ENCODE results near the gene OXTR.
A peak's percentile ranks its signal among the peaks of the same experiment; 100 is the strongest.

The OXTR gene

GRCh38 chr3:8767256-8767666 lies 2.2 kb downstream of the OXTR start:
- DNase-seq = no peak

DNA sequence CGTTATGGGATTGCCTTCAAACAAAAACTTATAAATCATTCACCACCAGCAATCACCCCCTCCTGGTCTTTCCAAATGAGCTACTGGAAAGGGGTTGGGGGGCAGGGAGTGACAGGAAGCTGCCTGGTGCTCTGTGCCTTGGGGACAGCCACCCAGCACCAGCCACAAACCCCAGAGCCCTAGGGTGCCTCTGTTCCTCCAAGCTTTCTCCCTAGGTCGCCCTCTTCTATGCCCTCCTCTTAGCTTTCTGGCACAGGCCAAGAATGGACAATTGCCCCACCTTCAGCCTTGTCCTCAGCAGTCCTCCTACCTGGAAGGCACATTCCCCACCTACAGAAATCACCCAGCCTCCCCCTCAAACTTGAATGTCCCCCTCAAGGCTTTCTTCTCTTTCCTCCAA lies 3.3 kb downstream of the OXTR start:
- no peak for DNase-seq

DNA sequence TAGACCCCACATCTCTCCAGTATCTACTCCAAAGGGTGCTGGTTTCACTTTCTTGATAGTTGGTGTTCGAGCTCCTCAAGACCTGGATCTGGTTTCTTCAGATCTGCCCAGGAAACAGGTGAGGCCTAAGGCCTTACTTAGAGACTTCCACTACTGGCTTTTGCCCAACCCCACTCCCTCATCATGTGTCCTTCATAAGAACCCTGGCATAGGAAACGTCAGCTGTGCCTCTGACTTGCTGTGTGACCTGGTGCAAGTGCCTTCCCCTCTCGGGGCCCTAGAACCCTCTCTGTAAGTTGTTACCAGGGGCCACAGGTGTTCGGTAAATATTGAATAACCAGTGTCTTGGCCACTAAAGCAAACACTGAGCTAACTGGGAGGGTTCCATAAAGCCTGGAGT lies 3.9 kb downstream of the OXTR start:
- DNase-seq = no peak

DNA sequence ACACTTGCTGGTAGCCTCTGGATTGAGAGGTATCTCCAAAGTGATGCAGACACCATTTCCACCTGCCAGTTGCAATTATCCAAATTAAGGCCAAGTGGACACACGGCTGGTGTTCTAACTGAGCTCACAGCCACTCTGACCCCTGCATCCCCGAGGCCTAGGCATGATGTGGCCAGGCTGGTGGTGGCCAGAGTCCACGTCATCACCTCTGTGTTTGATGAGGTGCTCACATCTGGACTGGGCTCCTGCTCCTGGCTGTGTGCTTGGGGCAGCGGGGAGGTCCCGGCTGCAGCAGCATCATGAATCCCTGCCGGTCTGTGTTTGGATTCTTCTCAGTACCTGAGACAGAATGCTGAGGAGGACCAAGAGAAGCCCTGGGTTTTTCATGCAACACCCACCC lies 4.9 kb downstream of the OXTR start:
- DNase-seq = no peak

DNA sequence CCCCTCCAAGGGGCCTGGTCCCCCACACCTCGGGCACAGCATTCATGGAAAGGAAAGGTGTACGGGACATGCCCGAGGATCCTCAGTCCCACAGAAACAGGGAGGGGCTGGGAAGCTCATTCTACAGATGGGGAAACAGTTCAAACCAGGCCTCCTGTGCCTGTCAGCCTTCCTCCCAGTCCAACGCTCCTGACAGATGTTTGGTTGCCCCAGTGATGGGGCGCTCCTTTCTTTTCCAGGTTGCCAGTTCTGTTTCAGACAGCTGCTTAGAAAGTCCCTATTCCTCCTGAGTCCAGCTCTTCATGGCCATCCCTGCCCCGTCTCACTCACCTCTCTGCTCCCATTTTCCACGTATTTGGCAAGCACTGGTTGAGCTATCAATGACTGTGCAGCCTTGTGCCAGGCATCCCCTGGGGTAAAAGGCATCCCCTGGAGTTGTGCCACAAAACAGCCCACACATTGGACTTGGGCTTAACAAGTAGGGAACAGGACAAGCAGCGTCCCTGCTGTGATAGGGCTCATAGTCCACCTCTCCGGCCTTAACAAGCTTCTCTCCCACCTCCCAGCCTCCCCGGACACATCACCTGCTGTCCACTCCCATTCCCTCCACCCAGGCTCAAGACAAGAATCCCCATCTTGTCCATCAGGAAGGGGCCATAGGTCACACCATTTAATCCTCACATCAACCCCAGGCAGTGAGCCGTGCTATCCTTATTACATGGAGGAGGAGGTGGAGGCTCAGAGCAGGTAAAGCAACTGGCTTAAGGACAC lies 6.6 kb downstream of the OXTR start:
- DNase-seq = no peak

DNA sequence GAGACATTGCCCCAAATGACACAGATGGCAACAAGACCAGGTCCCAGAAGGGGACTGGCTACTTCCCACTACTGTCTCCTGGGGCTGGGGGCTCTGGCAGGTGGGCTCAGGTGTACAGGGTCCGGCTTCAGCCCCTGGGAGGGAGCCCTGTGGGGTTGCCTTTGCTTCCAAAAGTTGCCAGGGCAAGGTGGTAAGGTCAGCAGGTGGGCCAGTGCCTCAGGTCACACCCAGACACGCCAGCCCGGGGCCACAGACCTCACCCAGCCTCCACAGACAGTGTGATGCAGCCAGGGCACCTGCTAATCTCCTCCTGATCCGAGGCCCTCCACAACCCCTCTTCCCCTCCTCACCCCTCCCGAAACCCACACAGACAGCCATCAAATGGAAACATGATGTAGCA lies 7.5 kb downstream of the OXTR start:
- DNase-seq = no peak

GRCh38 chr3:8760506-8760905 lies 8.9 kb downstream of the OXTR start:
- DNase-seq = no peak

DNA sequence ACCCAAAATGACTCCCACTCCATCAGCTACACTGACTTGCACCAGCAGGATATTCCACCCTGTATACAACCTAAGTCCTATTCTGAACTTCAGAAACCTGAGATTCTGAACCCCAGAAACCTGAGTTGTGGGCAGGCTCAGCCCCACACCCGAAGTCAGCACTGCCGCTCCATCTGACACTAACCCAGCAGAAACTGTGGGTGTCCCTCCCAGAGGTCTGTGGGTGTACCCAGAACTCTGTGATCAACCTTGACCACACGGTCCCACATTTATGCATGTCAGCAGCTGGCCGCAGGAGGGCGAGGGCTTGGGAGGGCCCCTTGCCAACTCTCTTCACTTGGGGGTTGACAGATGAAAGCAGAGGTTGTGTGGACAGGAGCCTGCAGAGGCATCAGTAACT lies 9.3 kb downstream of the OXTR start:
- no peak for DNase-seq

DNA sequence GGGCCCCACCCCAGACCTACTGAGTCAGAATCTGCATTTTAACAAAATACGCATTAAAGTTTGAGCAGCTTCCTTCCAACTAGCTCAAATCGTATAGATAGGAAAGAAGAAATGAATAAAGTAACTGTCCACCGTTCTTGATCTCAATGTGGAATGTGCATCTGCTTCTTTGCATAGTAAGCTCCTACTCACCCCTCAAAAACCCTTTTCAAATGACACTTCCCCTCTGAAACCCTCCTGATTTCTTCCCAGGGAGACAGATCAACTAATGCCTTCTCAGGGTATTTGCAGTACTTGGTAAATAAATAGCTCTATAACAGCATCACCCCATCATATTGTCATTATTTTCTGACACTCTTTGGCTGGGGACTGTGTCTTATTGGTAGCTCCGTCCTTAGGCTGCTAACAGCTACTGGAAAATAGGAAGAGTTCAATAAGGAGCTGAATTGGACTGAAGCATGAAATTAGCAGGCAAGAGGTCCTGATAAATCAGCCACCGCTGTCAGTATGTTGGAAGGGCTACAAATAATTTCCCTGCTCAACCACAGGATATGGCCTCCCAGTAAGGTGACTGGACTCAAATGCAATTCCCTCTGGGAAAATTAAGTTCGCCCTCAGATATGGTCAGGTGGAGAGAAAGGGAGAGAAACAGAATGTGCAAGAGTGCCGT lies 10.2 kb downstream of the OXTR start:
- DNase-seq = no peak

DNA sequence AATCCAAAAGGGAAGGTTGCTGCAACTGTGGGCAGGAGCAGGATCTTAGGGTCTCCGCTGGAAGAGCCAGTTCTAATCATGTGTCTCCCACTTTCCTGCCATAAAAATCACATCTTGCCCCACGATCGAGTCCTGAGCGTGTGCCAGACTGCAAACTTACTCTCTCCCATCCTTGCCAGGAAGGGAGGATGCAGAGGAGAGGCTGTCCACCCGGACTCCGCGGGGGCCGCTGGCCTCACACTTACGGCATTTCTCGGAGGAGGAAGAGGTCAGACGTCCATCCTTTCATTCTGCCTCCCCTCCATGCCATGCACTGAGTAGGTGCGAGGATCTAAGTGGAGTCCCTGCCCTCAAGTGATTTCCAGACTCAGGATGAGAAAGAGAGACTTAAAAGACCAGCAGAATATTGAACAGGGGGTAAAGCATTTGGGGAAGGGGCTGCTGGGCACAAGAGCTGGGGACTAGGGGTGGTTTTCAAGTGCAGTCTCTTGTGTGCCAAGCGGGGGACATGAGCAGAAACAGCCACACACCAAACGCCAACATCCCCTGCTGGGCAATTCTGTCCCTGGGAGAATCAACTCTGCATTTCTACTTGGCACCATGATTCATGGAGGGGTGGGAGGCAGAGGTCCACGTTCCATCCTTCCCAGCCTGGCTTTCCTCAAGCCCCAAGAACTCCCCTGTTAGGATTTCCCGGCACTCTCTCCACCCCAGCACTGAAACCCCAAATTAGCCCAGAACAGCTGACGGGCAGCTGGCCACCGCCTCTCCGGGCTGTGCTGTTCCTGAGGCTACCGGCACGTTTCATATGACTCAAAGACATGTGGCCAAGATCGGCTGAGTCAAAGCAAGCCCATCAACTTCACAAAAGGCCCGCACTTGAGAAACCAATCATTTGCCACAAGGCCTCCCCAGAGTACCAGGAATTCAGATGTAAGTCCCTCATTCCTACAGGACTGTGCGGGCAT lies 11.6 kb downstream of the OXTR start:
- peak in 1 of 3 donors; percentile 27 for DNase-seq

GRCh38 chr3:8756671-8757070 lies 12.7 kb downstream of the OXTR start:
- DNase-seq = no peak

- DNase-seq = peak; percentile 10 to 28 (median 26)
Observed at GRCh38 chr3:8755564-8756237, 13.7 kb downstream of the OXTR start.

GRCh38 chr3:8755097-8755496 lies 14.3 kb downstream of the OXTR start:
- no peak for DNase-seq

GRCh38 chr3:8752832-8753231 lies 16.6 kb downstream of the OXTR start:
- DNase-seq = no peak

DNA sequence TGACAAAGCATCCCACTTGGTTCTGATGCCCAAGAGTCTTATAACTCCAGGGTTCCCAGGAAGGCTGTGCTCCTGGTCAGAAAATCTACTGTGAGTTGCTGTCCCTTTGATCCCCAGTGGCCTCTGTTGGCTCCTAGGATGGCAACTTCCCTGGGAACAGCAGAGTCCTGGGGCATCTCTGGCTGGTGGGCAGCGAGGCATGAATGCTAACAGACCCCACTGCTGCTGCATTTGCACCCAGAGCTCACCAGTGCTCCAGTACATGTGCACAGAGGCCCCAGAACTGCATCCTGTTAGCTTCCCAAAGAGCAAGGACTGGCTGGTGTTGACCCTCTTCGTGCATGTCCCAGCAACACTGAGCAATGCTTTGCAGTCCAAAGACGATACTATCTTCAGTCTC lies 20.1 kb downstream of the OXTR start:
- DNase-seq = no peak

- no peak for DNase-seq
Observed at GRCh38 chr3:8746780-8747345, 22.6 kb downstream of the OXTR start.

DNA sequence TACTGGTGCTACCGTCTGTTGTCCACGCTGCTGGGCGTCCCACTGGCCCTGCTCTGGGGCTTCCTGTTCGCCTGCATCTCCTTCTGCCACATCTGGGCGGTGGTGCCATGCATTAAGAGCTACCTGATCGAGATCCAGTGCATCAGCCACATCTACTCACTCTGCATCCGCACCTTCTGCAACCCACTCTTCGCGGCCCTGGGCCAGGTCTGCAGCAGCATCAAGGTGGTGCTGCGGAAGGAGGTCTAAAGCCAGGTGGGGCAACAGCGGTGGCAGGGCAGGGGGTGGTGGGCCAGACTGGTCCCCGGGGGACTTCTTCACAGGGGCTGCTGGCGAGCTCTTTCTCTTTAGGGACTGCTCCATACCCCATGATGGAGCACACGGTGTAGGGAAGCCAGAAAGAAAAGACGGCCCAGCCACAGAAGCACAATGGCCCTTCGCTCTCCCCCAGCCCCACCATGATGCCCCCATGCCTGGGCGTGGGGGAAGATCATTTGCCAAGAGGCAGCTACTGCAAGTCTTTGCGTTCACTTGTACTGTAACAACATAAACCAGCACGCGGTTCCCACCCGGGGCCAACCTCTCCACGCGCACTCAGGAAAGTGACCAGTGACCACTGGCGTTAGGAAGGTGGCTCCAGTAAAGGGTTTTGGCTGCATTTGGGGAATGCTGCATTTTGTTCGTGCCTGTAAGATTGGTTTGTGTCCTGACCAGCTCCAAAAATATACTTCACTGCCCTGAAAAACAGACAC lies 23.6 kb downstream of the OXTR start:
- no peak for DNase-seq

- DNase-seq = no peak
Observed at GRCh38 chr3:8743911-8744310, 25.5 kb downstream of the OXTR start.

GRCh38 chr3:8743021-8743601 lies 26.3 kb downstream of the OXTR start:
- peak; percentile 20 to 28 (median 28) for DNase-seq

DNA sequence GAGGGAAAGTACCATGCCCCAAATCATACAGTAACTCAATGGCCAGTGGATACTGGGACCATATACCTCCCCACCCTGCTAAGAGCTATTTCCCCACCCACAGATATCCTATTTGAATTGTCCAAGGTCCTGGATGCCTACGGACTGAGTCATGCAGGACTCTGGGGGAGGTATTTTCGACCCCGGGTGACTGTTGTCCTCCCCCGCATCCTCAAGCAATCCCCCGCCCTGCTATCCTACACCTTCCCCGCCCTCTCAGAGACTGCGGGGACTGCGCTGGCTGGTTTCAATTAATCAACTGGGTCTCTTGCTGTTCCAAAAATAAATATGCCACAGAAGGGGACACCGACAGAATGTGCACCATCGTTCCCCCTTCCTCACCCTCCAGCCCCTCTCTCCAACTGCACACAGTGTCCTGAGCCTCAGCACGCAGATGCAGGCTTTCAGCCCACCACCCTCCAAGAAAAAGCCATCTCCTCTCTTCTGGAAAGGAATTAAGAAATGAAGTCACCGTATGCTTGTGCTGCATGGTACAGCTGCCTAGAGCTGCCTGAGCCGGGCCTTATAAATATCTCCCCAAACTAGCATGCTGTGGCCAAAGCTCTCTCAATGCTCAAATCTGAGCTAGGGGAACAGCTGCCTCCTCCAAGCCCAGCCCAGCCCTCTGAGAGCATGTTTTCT lies 27.7 kb downstream of the OXTR start:
- DNase-seq = peak; percentile 18 to 37 (median 22)
